ENCODE results near the gene CNTNAP5.

Gene CNTNAP5

DNA sequence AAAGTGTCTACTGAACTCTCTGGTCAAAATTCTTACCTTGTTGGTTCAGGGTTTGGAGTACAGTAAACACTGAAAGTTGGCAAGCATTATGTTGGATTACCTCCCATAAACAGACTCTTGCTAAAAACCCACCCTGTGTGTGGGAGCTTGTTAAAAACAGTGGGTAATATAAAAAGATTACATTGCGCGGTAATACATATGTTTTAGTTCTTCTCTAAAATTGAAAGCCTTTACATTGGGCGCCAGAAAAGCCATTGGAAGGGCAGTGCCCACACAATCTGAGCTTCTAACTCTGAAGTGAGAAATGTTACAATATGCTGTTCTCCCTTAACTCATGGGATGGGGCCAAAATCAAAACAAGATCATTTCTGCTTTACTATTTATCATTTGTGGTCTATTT lies 510.7 kb downstream of the CNTNAP5 start:
- Histone ChIP-seq H3K27me3 (replicated peaks) (no peaks in the 10 kb centered on the region), H3K4me3 (ENCODE audit: low read depth, low read length) (no peak overlapping the region), H3K36me3 (replicated peaks) (no peaks in the 10 kb centered on the region), H3K27ac (no peak overlapping the region)
- in situ Hi-C loops (cut with HindIII; ENCODE audit: low pct_ligation_motif_present, low sequenced_read_pairs): no loop called here
- TF ChIP-seq, protein P1, sequence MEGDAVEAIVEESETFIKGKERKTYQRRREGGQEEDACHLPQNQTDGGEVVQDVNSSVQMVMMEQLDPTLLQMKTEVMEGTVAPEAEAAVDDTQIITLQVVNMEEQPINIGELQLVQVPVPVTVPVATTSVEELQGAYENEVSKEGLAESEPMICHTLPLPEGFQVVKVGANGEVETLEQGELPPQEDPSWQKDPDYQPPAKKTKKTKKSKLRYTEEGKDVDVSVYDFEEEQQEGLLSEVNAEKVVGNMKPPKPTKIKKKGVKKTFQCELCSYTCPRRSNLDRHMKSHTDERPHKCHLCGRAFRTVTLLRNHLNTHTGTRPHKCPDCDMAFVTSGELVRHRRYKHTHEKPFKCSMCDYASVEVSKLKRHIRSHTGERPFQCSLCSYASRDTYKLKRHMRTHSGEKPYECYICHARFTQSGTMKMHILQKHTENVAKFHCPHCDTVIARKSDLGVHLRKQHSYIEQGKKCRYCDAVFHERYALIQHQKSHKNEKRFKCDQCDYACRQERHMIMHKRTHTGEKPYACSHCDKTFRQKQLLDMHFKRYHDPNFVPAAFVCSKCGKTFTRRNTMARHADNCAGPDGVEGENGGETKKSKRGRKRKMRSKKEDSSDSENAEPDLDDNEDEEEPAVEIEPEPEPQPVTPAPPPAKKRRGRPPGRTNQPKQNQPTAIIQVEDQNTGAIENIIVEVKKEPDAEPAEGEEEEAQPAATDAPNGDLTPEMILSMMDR (IDR thresholded peaks at IDR 0.05; ENCODE audit: low read depth, low read length, missing control alignments): no peak
- no peak for DNase-seq

DNA sequence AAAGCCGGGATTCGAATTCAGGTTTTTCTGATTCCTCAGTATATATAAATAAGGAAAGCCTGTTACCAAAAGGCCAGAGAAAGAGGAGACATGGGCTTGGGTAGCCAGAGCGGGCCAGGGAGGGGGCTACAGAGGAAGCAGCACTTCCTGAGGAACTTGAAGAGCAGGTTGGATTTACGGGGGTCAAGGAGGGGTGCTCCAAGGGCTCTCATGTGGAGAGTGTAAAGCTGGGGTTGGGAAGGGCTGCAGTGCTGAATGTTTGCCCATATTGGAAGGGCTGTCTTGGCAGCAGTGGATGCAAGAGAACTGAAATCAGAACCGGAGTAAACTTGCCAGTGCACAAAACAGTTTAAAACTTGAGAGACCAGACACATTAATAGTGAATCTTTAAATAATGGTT lies 511.5 kb downstream of the CNTNAP5 start:
- H3K27me3 ChIP-seq (replicated peaks): no peaks in the 10 kb centered on the region
- in situ Hi-C loops (cut with HindIII; ENCODE audit: low pct_ligation_motif_present, low sequenced_read_pairs): no loop called here
- H3K27ac ChIP-seq: no peak overlapping the region
- H3K4me3 ChIP-seq (ENCODE audit: low read depth, low read length): no peak overlapping the region
- H3K36me3 ChIP-seq (replicated peaks): no peaks in the 10 kb centered on the region
- TF ChIP-seq, protein P1 (IDR thresholded peaks at IDR 0.05; ENCODE audit: low read depth, low read length, missing control alignments): no peak
- no peak for DNase-seq

DNA sequence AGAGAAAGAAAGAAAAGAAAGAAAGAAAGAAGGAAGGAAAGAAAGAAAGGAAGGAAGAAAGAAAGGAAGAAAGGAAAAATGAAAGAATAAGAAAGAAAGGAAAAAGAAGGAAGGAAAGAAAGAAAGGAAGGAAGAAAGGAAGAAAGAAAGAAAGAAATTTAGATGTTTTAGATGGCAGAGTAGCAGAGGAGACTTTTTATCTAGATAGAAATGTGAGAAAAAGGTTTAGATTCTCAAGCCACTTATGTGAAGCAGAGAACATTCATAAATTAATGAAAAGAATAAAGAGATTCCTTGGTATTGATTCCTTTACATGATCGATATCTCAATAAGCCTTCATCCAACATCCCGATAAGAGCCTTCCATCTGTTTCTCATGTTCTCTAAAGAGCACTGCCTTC lies 513.5 kb downstream of the CNTNAP5 start:
- no peak overlapping the region for H3K4me3 ChIP-seq (ENCODE audit: low read depth, low read length)
- no peak overlapping the region for H3K27ac ChIP-seq
- in situ Hi-C loops (cut with HindIII; ENCODE audit: low pct_ligation_motif_present, low sequenced_read_pairs): no loop called here
- TF ChIP-seq, protein P1 (IDR thresholded peaks at IDR 0.05; ENCODE audit: low read depth, low read length, missing control alignments): no peak
- H3K27me3 ChIP-seq (replicated peaks): no peaks in the 10 kb centered on the region
- no peak for DNase-seq
- H3K36me3 ChIP-seq (replicated peaks): no peaks in the 10 kb centered on the region

DNA sequence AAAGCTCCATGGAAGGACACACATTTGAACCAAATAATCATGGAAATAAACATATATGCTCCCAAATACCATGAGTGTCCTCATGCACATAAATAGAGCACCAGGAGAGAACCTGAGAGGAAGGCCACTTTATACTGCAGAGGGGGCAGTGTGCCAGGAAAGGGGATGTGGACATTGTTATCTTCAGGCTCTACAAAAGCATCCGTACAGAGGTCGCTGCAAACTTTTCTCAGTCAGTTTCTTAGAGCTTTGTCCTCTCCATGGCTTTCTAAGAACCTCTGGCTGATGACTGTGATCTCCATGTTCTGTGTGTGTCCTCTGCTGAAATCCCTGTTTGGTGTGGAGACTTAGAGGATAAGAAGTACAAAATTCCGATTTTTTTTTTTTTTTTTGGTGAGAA lies 515.7 kb downstream of the CNTNAP5 start:
- no peak for DNase-seq
- Histone ChIP-seq H3K36me3 (replicated peaks) (no peaks in the 10 kb centered on the region), H3K27ac (no peak overlapping the region), H3K4me3 (ENCODE audit: low read depth, low read length) (no peak overlapping the region), H3K27me3 (replicated peaks) (no peaks in the 10 kb centered on the region)
- TF ChIP-seq, protein P1 (IDR thresholded peaks at IDR 0.05; ENCODE audit: low read depth, low read length, missing control alignments): no peak
- in situ Hi-C loops (cut with HindIII; ENCODE audit: low pct_ligation_motif_present, low sequenced_read_pairs): no loop called here

DNA sequence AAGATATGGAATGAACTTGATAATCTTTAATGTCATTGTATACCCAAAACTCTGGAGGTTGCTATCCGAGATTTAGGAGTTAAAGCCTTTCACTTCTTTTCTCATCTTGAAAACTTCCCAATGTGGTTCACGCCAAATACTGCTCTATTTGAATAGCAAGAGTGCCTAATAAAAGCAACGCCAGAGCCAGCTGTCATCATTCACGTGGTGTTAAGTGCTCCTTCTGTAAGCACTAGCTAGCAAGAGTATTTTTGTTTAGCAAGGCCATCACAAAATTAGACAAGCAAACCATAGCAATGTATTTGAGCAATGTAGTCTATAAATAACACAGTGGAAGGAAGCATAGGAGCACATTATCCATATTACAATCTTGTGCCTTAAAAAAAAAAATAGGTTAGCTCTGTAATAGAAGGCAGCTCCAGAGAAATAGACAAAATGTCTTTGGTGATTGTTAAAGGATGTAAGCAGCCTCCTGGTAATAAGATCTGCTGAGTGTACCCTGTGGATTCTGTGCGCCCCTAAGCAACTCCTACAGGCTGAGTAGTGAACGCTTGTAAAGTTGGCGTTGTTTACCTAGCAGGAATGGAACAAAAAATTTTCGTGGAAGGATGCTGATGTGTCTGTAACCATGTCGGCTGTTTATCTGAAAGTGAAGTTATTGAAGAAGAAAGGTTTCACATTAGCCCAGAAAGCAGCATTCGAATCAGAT lies 518.0 kb downstream of the CNTNAP5 start:
- TF ChIP-seq, protein P1 (IDR thresholded peaks at IDR 0.05; ENCODE audit: low read depth, low read length, missing control alignments): no peak
- in situ Hi-C loops (cut with HindIII; ENCODE audit: low pct_ligation_motif_present, low sequenced_read_pairs): no loop called here
- H3K27me3 ChIP-seq (replicated peaks): no peaks in the 10 kb centered on the region

DNA sequence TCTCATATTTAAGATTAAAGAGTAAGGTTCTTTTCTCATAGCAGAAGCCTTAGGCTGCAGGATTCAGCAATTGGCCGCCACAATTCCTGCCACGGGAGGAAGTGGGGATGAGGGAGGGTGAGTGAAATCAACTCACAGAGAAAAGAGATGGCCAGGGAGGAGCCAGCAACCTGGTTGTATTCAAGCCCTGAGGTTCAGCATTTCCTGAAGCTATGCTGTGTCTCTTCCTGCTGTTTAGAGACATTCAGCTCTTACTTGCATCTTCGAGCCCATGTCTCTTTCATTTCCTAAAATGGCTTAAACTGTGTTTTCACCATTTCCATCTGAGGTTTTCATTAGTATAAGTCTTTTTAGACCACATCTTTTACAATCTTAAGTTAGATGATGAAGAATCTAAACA lies 522.6 kb downstream of the CNTNAP5 start:
- Histone ChIP-seq H3K27me3 (replicated peaks) (no peaks in the 10 kb centered on the region), H3K27ac (no peak overlapping the region), H3K4me3 (ENCODE audit: low read depth, low read length) (no peak overlapping the region), H3K36me3 (replicated peaks) (no peaks in the 10 kb centered on the region)
- DNase-seq: no peak
- in situ Hi-C loops (cut with HindIII; ENCODE audit: low pct_ligation_motif_present, low sequenced_read_pairs): no loop called here
- TF ChIP-seq, protein P1 (IDR thresholded peaks at IDR 0.05; ENCODE audit: low read depth, low read length, missing control alignments): no peak

More for the DNA sequence above, 518.0 kb downstream of the CNTNAP5 start:
- H3K36me3 ChIP-seq (replicated peaks): no peaks in the 10 kb centered on the region
- H3K27ac ChIP-seq: no peak overlapping the region
- DNase-seq: no peak
- no peak overlapping the region for H3K4me3 ChIP-seq (ENCODE audit: low read depth, low read length)

Data from brain microvascular endothelial cell (primary cell).